GM04504 (cell line): ENCODE measurements around the gene FRYL.
"Not testable (repeated sequence)": the region's sequence is repeated elsewhere in the genome, so short reads cannot be mapped to it uniquely, and the experiment has no call there.

Experiments used
- DNase-seq: peaks from one replicate; pipeline ENCODE4 v3.0.0-alpha.2; 2012; ENCODE audit warnings: low read depth

FRYL gene

DNA sequence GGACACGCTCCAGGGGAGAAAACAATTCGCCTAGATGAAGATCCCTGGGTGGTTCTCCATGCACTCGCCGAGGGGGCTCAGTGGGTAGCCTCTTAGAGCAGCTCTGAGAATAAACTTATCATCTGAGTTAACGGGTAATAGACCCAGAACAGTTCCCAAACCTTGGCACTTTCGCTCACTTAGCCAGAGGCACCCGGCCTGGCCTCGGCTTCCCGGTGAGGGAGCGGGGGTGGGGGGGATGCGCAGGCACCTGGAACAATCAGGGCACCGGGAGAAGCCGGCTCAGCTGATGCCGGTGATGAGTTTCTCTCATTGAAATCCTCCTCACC is 290.4 kb downstream of the FRYL start:
- DNase-seq = no peak

- DNase-seq = no peak
Observed at GRCh38 chr4:48484494-48485168, 295.4 kb downstream of the FRYL start.

GRCh38 chr4:48483777-48484493 is 296.1 kb downstream of the FRYL start:
- no peak for DNase-seq

DNA sequence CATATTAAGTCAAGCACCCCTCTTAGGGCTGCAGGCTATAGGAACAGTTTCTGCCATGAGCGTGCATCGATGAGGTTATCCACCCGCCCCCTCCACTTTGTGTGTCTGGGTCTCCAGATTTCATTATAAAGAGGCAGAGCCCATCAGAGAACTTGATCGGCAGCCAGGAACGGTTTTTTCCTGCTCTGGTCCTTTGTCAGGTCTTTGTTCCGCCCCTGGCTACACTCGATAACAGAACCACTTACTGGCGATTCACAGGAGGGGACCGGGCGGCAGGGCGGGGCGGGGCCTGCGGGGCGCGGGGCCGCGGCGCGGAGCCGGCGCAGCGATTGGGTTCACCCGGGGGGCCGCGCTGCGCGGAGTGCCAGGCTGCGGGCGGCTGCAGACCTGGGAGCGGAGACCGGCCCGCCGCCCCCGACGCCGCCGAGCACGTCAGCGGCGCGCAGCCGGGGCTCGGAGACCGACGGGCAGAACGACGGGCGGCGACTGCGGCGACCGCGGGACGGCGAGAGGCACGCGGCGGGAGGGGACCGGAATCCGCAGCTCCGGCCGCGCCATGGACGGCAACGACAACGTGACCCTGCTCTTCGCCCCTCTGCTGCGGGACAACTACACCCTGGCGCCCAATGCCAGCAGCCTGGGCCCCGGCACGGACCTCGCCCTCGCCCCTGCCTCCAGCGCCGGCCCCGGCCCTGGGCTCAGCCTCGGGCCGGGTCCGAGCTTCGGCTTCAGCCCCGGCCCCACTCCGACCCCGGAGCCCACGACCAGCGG is 296.9 kb downstream of the FRYL start, which contains the start of gene SLC10A4:
Gene SLC10A4, plus strand, starts transcription at position 338 of the 771 bp plus-strand sequence. Its CDS starts 219 bp downstream, at position 557.
- no peak for DNase-seq

DNA sequence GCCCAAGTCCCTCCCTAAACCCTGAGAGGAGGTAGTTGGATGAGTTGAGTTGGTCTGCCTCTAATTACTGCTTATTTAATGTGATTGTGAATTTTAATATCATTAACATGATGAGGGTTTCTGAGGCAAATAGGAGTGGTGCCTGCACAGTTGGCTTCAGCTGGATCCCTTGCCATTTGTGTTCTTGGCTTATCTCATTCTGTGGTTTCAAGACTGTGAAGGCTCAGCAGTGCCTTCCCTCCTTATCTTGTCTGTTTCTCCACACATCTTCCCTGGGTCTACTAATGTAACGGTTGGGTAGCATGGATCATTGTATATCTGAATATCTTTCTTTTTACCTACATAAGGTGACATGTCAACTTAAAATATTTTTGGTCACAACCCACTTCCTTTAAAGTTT is 298.5 kb downstream of the FRYL start:
- DNase-seq = no peak

GRCh38 chr4:48478273-48478672 is 301.8 kb downstream of the FRYL start:
- DNase-seq = no peak

DNA sequence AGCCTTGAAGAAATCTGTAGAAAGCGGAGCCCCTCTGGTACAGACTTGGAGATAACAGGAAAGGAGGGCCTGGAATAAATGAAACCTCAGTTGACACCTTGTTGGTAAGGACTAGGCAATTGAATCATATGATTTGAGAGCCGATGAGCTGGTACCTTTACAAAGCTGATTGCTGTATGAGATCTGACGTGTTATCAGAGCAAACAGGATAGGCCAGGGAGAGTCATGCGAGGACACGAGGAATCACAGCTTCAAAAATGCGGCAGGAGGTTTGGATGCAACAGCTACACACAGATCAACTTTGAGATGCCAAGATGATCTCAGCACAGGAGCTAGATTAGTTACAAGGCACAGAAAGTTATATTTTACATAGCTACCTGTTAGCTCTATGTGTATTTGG is 304.3 kb downstream of the FRYL start:
- no peak for DNase-seq

GRCh38 chr4:48472794-48473193 is 307.3 kb downstream of the FRYL start:
- no peak for DNase-seq

DNA sequence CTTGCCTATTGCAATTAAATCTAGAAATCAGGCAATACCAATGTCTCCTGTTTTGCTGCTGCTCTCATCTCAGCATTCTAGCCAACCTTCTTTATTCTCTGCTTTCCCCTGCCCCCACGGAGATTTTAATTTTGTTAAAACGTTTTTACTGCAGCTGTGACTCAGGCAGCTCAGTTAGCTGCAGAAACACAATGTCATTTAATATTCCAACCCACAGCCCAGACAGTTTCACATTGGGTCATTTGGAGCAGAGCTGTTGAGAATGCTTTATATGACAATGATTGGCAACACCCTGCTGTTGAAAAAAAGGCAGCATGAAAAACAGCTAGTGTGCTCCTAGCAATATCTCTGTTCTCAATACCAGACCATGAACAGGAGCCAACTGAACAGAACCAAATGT is 309.5 kb downstream of the FRYL start:
- DNase-seq = no peak

DNA sequence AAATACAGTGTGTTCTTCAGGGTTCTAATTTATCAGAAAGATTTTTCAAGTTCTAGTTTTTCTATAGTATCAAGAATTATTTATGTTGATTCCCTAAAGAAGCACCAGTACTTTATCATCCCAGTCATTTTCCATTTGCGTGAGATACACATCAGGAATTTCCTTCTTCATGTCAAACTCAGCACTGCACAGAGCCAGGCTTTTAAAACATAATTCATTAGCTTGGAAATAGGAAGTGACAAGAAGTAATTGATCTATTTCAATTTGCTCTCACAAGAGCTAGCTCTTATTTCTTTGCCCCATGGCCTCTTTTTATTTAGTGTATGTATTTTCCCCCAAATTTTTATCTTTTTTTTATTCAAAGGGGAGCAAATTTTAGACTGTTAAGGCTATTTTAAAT is 309.9 kb downstream of the FRYL start:
- no peak for DNase-seq

DNA sequence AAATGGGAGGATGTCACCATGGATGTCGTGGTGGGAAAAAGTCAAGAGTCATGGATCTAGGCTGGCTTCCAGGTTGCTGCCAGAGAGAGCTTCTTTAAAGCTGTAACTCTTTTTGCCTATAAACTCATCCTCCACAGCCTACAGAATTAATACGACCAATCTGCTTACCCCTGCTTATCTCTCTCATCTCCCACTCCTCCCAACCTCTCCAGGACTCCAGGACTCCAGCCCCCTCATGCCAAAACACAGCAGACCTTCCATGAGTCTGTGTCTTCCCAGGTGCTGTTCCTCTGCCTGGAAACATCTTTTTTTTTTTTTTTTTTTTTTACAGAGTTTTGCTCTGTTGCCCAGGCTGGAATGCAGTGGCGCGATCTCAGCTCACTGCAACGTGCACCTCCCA is 312.2 kb downstream of the FRYL start:
- no peak for DNase-seq

- no peak for DNase-seq
Observed at GRCh38 chr4:48467442-48467841, 312.6 kb downstream of the FRYL start.

GRCh38 chr4:48462363-48462762 is 317.7 kb downstream of the FRYL start:
- DNase-seq = peak; percentile 27

DNA sequence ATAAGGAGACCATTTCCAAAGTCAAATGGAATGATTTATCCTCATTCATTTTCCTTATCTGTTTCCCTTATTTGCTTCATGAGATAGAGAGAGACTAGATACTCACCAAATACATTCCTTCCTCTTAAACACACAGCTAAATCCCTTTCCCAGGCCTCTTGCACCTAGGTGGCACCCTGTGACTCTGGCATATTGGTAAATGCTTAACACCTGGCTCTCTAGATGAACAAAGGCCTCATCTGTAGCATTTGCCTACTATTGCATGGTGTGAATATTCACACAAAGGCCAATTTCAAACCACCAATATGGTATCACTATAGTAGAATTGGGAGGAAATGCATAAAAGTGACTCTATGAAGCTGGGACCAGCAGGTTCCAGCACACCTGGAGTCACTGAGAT is 319.1 kb downstream of the FRYL start:
- no peak for DNase-seq

DNA sequence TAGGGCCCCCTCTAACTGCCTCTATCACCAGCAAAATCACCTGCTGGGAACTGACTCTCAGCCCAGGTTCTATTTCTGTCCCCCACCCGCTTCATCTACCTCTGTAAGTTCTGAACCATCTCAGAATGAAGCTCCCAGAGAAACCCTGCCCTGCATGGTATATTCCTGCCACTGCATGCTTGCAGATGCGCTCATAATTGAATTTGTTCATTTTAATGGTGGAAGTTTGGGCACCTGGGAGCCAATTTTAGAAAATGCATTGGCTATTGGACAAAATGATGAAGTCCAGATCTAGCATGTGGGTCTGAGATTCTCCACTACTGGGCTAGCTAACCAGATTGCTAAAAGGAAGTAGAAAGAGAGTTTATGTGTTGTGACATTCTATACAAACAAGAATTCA is 325.5 kb downstream of the FRYL start:
- no peak for DNase-seq

DNA sequence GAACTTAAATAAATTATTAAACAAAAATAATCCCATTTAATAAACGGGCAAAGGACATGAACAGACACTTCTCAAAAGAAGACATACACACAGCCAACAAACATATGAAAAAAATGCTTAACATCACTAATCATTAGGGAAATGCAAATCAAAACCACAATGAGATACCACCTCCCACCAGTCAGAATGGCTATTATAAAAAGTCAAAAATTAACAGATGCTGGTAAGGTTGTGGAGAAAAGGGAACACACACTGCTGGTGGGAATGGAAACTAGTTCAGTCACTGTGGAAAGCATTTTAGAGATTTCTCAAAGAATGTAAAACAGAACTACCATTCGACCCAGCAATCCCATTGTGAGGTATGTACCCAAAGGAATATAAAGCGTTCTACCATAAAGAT is 328.4 kb downstream of the FRYL start:
- not testable (repeated sequence) for DNase-seq

- DNase-seq = no peak
Observed at GRCh38 chr4:48450740-48451139, 329.3 kb downstream of the FRYL start.

GRCh38 chr4:48449151-48449550 is 330.9 kb downstream of the FRYL start:
- no peak for DNase-seq
